Endothelial cell of umbilical vein (primary cell): ENCODE measurements around the gene GGA2. TPM values are rescaled to one million over a fixed set of nuclear protein-coding genes. Genes with fewer than 3 reads are reported as not detected.

Experiments
- BruUV-seq: library from RNA; stranded (reverse); fragments of 400-500 nt; replicated peaks from 2 replicates; lab custom pipeline; 2021; lab: Mats Ljungman, UMichigan
- CTCF ChIA-PET: fragments of 300-600, 350-600 bp; sonication (Branson Sonifier 250); formaldehyde crosslinking; loops from one replicate; lab custom pipeline; 2021; ENCODE audit warnings: antibody characterized with exemption, inconsistent platforms; lab: Charles Lee
- POLR2A ChIA-PET: fragments of 300-600, 350-600 bp; sonication (Branson Sonifier 250); formaldehyde crosslinking; loops from one replicate; lab custom pipeline; 2021; ENCODE audit warnings: antibody characterized with exemption, inconsistent platforms; lab: Charles Lee
- DNase-seq: peaks from one replicate; pipeline ENCODE4 v3.0.0-alpha.2; 2011; ENCODE audit warnings: low read depth, low spot score
- FAIRE-seq: peaks from 2 replicates; lab custom pipeline; 2011; peaks lifted over from hg19 to GRCh38; lab: Jason Lieb, UNC
- H2AFZ ChIP-seq: 2 replicates; pipeline ENCODE4 v1.6.0; 2012; ENCODE audit warnings: low read depth, low read length, control low read depth, inconsistent platforms
- H3K27ac ChIP-seq: 2 replicates; pipeline ENCODE4 v1.5.1; 2011; ENCODE audit warnings: low read depth, mild to moderate bottlenecking, control low read depth, low read length, moderate library complexity; ENCODE audit not compliant: insufficient read depth
- H3K27me3 ChIP-seq, 2 experiments: 2 replicates each; pipeline versions ENCODE4 v1.6.0 to v1.6.1; 2011; ENCODE audit warnings: low read length in 2 of 2, mixed read lengths in 1 of 2; ENCODE audit not compliant: control insufficient read depth in 2 of 2, insufficient read depth in 2 of 2
- H3K36me3 ChIP-seq, 2 experiments: 2 replicates in 1 of 2; 3 replicates in 1 of 2; pipeline ENCODE4 v1.5.1; 2011; ENCODE audit warnings: low read length in 2 of 2, mild to moderate bottlenecking in 1 of 2, moderate library complexity in 1 of 2; ENCODE audit not compliant: control insufficient read depth in 2 of 2, insufficient read depth in 2 of 2; ENCODE audit errors: extremely low read depth in 1 of 2
- H3K4me1 ChIP-seq: 3 replicates; pipeline ENCODE4 v1.5.1; 2011; ENCODE audit warnings: mild to moderate bottlenecking, low read length; ENCODE audit not compliant: control insufficient read depth, insufficient read depth; ENCODE audit errors: extremely low read depth
- H3K4me2 ChIP-seq: 2 replicates; pipeline ENCODE4 v1.6.1; 2011; ENCODE audit warnings: low read length, control low read depth, mixed read lengths; ENCODE audit not compliant: insufficient read depth
- H3K4me3 ChIP-seq, 3 experiments: fragments of 200-600 bp in 1 of 3; sonication (generic), shearing (Covaris generic) in 1 of 3; replicated peaks in 1 of 3; 2 replicates each; pipeline ENCODE4 v1.5.1; 2011 to 2016; ENCODE audit warnings: control low read depth in 3 of 3, low read length in 3 of 3, mild to moderate bottlenecking in 2 of 3, inconsistent platforms in 1 of 3, low read depth in 1 of 3, moderate library complexity in 1 of 3; ENCODE audit not compliant: insufficient read depth in 1 of 3
- H3K79me2 ChIP-seq: 2 replicates; pipeline ENCODE4 v1.6.0; 2012; ENCODE audit warnings: low read length, inconsistent platforms; ENCODE audit not compliant: control insufficient read depth, insufficient read depth
- H3K9ac ChIP-seq: replicated peaks from 2 replicates; pipeline ENCODE3; 2011; ENCODE audit warnings: low read length, control low read depth; ENCODE audit not compliant: insufficient read depth; ENCODE audit errors: extremely low read depth
- H3K9me1 ChIP-seq: replicated peaks from 3 replicates; pipeline ENCODE4 v1.6.0; 2011; ENCODE audit warnings: mild to moderate bottlenecking, low read length; ENCODE audit not compliant: control insufficient read depth, insufficient read depth; ENCODE audit errors: extremely low read depth
- H3K9me3 ChIP-seq: replicated peaks from 2 replicates; pipeline ENCODE4 v1.5.1; 2012; ENCODE audit warnings: low read length, inconsistent platforms; ENCODE audit not compliant: control insufficient read depth, insufficient read depth
- H4K20me1 ChIP-seq: replicated peaks from 2 replicates; pipeline ENCODE3; 2011; ENCODE audit warnings: mild to moderate bottlenecking, low read length; ENCODE audit not compliant: control insufficient read depth, insufficient read depth; ENCODE audit errors: extremely low read depth
- CTCF ChIP-seq, 2 donors: IDR thresholded peaks; 1 replicate in 1 of 2; 2 replicates in 1 of 2; pipeline ENCODE4 v1.5.1; 2011; ENCODE audit warnings: low read length in 2 of 2, mild to moderate bottlenecking in 2 of 2, moderate library complexity in 2 of 2, control low read depth in 1 of 2, inconsistent platforms in 1 of 2, low read depth in 1 of 2; ENCODE audit not compliant: insufficient read depth in 1 of 2; ENCODE audit errors: extremely low read depth in 1 of 2
- EZH2 ChIP-seq: IDR thresholded peaks from 2 replicates; pipeline ENCODE4 v1.6.1; 2012; ENCODE audit warnings: borderline replicate concordance, low read depth, mild to moderate bottlenecking, moderate library complexity, low read length, inconsistent platforms; ENCODE audit not compliant: severe bottlenecking
- FOS ChIP-seq: IDR thresholded peaks from 2 replicates; pipeline ENCODE4 v1.6.1; 2011; ENCODE audit warnings: mild to moderate bottlenecking, low read length, moderate library complexity, borderline replicate concordance; ENCODE audit not compliant: insufficient read depth
- GATA2 ChIP-seq: IDR thresholded peaks from 2 replicates; pipeline ENCODE4 v1.7.0; 2011; ENCODE audit warnings: low read depth, mild to moderate bottlenecking, moderate library complexity, mixed read lengths, low read length; ENCODE audit not compliant: insufficient read length, insufficient read depth
- JUN ChIP-seq: IDR thresholded peaks from 2 replicates; pipeline ENCODE4 v1.6.1; 2011; ENCODE audit warnings: borderline replicate concordance, low read depth; ENCODE audit not compliant: insufficient read length, insufficient read depth
- MYC ChIP-seq: IDR thresholded peaks from one replicate; pipeline ENCODE4 v1.6.1; 2011; ENCODE audit warnings: mild to moderate bottlenecking, low read depth, low read length
- POLR2A ChIP-seq: IDR thresholded peaks from 2 replicates; pipeline ENCODE4 v1.6.1; 2012; ENCODE audit warnings: low read depth, mild to moderate bottlenecking, control low read depth, low read length
- POLR2AphosphoS5 ChIP-seq: IDR thresholded peaks from 2 replicates; pipeline ENCODE4 v1.6.1; 2012; ENCODE audit warnings: low read depth, mild to moderate bottlenecking, control low read depth, low read length, moderate library complexity; ENCODE audit not compliant: insufficient read depth
- dilution Hi-C: fragments of 300-500 bp; cut with MboI; formaldehyde crosslinking; loops from one replicate; pipeline ENCODE4 v1.15.0; 2019; ENCODE audit warnings: low sequenced_read_pairs; ENCODE audit not compliant: extremely low pct_ligation_motif_present
- intact Hi-C: fragments of 100-400 bp; cut with micrococcal nuclease; formaldehyde crosslinking; loops from one replicate; pipeline ENCODE4 v1.10.0; 2022
- polyA plus RNA-seq, 4 experiments: library from polyadenylated mRNA; depleted of rRNA in 3 of 4; stranded (reverse) in 3 of 4; unstranded in 1 of 4; fragments of >200 nt; gene quantifications; 2 replicates each; pipeline versions ENCODE4 v1.2.1 to v1.2.3, GENCODE V29; 2011 to 2012; ENCODE audit warnings: missing spikeins in 1 of 4
- total RNA-seq: library from RNA; stranded (reverse); gene quantifications from 2 replicates; pipeline ENCODE4 v1.2.3, GENCODE V29; 2021
- TF ChIP-seq, protein P1 (sequence below): IDR thresholded peaks from 2 replicates; pipeline ENCODE4 v1.6.1; 2011; ENCODE audit not compliant: insufficient read depth, insufficient read length

Gene GGA2
- total and polyA plus RNA-seq, 2 donors (not counting 3 experiments of a cell fraction or from before 2014, with no cell fraction given) = 33.3 to 73.1 TPM

DNA sequence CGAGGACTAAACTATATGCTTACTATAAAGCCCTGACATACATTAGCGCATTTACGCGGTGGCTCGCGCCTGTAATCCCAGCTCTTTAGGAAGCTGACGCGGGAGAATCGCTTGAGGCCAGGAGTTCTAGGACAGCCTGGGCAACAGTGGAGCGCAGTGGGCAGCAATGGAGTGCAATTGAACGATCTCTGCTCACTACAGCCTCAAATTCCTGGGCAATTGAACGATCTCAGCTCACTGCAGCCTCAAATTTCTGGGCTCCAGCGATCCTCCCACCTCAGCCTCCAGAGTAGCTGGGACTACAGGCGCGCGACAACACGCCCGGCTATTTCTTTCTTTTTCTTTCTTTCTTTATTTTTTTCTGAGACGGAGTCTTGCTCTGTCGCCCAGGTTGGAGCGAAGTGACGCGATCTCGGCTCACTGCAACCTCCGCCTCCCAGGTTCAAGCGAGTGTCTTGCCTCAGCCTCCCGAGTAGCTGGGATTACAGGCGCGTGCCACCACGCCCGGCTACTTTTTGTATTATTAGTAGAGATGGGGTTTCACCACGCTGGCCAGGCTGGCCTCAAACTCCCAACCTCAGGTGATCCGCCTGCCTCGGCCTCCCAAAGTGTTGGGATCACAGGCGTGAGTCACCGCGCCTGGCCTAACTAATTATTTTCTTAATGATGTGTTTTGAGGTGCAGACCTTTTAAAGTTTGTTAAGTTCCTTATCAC is 56.8 kb downstream of the GGA2 start:
- no peaks in the 10 kb centered on the region for H3K36me3 ChIP-seq
- H3K27ac ChIP-seq = peak overlapping the region; percentile 37
- BruUV-seq = no TSS peak
- H3K4me2 ChIP-seq = peak overlapping the region; percentile 81
- no peaks in the 10 kb centered on the region for H3K9me3 ChIP-seq
- H3K4me1 ChIP-seq = peaks cover 3% of the 10 kb centered on the region
- CTCF ChIA-PET = interaction anchor here (0.6 to 2.9 kb wide), 5 partner anchors 10 to 554 kb away, joined by 3 to 17 read pairs (median 4); no protein-coding TSS in a partner anchor
- peak overlapping the region; percentile 82 for H2AFZ ChIP-seq
- no peaks in the 10 kb centered on the region for H3K9me1 ChIP-seq
- DNase-seq (no peak), FAIRE-seq (peak; percentile 4)
- TF ChIP-seq FOS (no peak), POLR2AphosphoS5 (peak; percentile 12)
- H4K20me1 ChIP-seq = no peaks in the 10 kb centered on the region
- H3K27me3 ChIP-seq = no peaks in the 10 kb centered on the region
- dilution Hi-C loops (no loop called here), intact Hi-C loops (loop anchor here (1.0 to 2.0 kb wide), 2 partner anchors 51 to 104 kb away; partner anchors contain the start of genes EARS2 and UBFD1)
- H3K9ac ChIP-seq = peak overlapping the region; percentile 49
- peaks cover 7% of the 10 kb centered on the region for H3K79me2 ChIP-seq
- POLR2A ChIA-PET = no interaction called here
- H3K4me3 ChIP-seq = peak overlapping the region; percentile 65 to 79 (median 70)

- no peaks in the 10 kb centered on the region for H3K36me3 ChIP-seq
- TSS peak; percentile 53 for BruUV-seq
- peak within 1 kb of the TSS; percentile 37 for H3K27ac ChIP-seq
- dilution Hi-C loops (no loop called here), intact Hi-C loops (loop anchor here (1.0 to 2.0 kb wide), 2 partner anchors 52 to 105 kb away; partner anchors contain the start of genes EARS2 and UBFD1)
- H3K79me2 ChIP-seq = peaks cover 7% of the 10 kb centered on the region
- no peaks in the 10 kb centered on the region for H3K9me3 ChIP-seq
- H2AFZ ChIP-seq = peak within 1 kb of the TSS; percentile 82
- POLR2A ChIA-PET = no interaction called here
- H3K4me2 ChIP-seq = peak within 1 kb of the TSS; percentile 81
- CTCF ChIA-PET = interaction anchor here (0.6 to 2.9 kb wide), 5 partner anchors 11 to 554 kb away, joined by 3 to 17 read pairs (median 4); no protein-coding TSS in a partner anchor
- TF ChIP-seq GATA2 = no peak
- TF ChIP-seq JUN = no peak
- peak; percentile 8 for TF ChIP-seq FOS
- TF ChIP-seq MYC = no peak
- TF ChIP-seq CTCF (IDR thresholded peaks at IDR 0.05; ENCODE audit: extremely low read depth in 1 of 2, insufficient read depth in 1 of 2, low read depth in 1 of 2, low read length in 2 of 2) = no peak
- peak; percentile 22 for TF ChIP-seq POLR2A
- TF ChIP-seq, protein P1, sequence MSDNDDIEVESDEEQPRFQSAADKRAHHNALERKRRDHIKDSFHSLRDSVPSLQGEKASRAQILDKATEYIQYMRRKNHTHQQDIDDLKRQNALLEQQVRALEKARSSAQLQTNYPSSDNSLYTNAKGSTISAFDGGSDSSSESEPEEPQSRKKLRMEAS = no peak
- TF ChIP-seq EZH2 = no peak
- TF ChIP-seq POLR2AphosphoS5 = peak; percentile 74
- H3K4me3 ChIP-seq = peak within 1 kb of the TSS; percentile 65 to 79 (median 70)
- H4K20me1 ChIP-seq = no peaks in the 10 kb centered on the region
- peak; percentile 95 for DNase-seq
- no peaks in the 10 kb centered on the region for H3K9me1 ChIP-seq
- peak within 1 kb of the TSS; percentile 49 for H3K9ac ChIP-seq
- H3K4me1 ChIP-seq = peaks cover 3% of the 10 kb centered on the region
- H3K27me3 ChIP-seq = no peaks in the 10 kb centered on the region
- FAIRE-seq = peak; percentile 94
Measured at GRCh38 chr16:23452572-23453337, 57.5 kb downstream of the GGA2 start, which contains the start of gene COG7. COG7 (minus strand) TSS chr16:23453189; CDS start chr16:23452994, 195 bp downstream.
